Measurements from ENCODE around the gene SLC23A3. TPM values are rescaled to one million over a fixed set of nuclear protein-coding genes. Genes with fewer than 3 reads are reported as not detected.

Gene SLC23A3
- total RNA-seq, 1 donor from 2014 or later: 1.4 TPM

DNA sequence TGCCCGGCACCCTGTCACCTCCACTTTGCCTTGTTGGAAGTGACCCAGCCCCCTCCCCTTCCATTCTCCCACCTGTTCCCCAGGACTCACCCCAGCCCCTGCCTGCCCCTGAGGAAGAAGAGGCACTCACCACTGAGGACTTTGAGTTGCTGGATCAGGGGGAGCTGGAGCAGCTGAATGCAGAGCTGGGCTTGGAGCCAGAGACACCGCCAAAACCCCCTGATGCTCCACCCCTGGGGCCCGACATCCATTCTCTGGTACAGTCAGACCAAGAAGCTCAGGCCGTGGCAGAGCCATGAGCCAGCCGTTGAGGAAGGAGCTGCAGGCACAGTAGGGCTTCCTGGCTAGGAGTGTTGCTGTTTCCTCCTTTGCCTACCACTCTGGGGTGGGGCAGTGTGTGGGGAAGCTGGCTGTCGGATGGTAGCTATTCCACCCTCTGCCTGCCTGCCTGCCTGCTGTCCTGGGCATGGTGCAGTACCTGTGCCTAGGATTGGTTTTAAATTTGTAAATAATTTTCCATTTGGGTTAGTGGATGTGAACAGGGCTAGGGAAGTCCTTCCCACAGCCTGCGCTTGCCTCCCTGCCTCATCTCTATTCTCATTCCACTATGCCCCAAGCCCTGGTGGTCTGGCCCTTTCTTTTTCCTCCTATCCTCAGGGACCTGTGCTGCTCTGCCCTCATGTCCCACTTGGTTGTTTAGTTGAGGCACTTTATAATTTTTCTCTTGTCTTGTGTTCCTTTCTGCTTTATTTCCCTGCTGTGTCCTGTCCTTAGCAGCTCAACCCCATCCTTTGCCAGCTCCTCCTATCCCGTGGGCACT is 12.7 kb upstream of the SLC23A3 start:
- H3K4me1 Mint-ChIP-seq: peaks cover 14% of the 10 kb centered on the region
- no peak overlapping the region for H3K4me2 ChIP-seq
- H2AFZ ChIP-seq (replicated peaks): no peak overlapping the region
- H3F3A ChIP-seq (ENCODE audit: low read depth): peaks cover 10% of the 10 kb centered on the region
- H3K9me3 Mint-ChIP-seq: no peaks in the 10 kb centered on the region
- H3K36me3 Mint-ChIP-seq: peaks cover 20% of the 10 kb centered on the region
- no peak overlapping the region for H3K27ac Mint-ChIP-seq
- peaks cover 7% of the 10 kb centered on the region for H3K27me3 Mint-ChIP-seq (ENCODE audit: insufficient read depth, low read depth)
- no peak overlapping the region for H3K4me3 ChIP-seq
- no peaks in the 10 kb centered on the region for H3K36me3 ChIP-seq
- H3K27ac ChIP-seq: no peak overlapping the region
- no peak overlapping the region for H3K4me3 Mint-ChIP-seq
- H3K9ac ChIP-seq: no peak overlapping the region
- peaks cover 15% of the 10 kb centered on the region for H3K79me2 ChIP-seq (ENCODE audit: low read depth)
- no peak for DNase-seq (ENCODE audit: low spot score)
- TF ChIP-seq EZH2phosphoT487 (IDR thresholded peaks at IDR 0.05): no peak
- no peak for TF ChIP-seq EZH2 (IDR thresholded peaks at IDR 0.05)
- TF ChIP-seq, protein P1, sequence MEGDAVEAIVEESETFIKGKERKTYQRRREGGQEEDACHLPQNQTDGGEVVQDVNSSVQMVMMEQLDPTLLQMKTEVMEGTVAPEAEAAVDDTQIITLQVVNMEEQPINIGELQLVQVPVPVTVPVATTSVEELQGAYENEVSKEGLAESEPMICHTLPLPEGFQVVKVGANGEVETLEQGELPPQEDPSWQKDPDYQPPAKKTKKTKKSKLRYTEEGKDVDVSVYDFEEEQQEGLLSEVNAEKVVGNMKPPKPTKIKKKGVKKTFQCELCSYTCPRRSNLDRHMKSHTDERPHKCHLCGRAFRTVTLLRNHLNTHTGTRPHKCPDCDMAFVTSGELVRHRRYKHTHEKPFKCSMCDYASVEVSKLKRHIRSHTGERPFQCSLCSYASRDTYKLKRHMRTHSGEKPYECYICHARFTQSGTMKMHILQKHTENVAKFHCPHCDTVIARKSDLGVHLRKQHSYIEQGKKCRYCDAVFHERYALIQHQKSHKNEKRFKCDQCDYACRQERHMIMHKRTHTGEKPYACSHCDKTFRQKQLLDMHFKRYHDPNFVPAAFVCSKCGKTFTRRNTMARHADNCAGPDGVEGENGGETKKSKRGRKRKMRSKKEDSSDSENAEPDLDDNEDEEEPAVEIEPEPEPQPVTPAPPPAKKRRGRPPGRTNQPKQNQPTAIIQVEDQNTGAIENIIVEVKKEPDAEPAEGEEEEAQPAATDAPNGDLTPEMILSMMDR (IDR thresholded peaks at IDR 0.05): no peak
- no peaks in the 10 kb centered on the region for H3K27me3 ChIP-seq
- peaks cover 7% of the 10 kb centered on the region for H3K4me1 ChIP-seq
- H4K20me1 ChIP-seq (ENCODE audit: low read depth): peaks cover 11% of the 10 kb centered on the region
- H3K9me3 ChIP-seq (ENCODE audit: low read depth): no peaks in the 10 kb centered on the region

DNA sequence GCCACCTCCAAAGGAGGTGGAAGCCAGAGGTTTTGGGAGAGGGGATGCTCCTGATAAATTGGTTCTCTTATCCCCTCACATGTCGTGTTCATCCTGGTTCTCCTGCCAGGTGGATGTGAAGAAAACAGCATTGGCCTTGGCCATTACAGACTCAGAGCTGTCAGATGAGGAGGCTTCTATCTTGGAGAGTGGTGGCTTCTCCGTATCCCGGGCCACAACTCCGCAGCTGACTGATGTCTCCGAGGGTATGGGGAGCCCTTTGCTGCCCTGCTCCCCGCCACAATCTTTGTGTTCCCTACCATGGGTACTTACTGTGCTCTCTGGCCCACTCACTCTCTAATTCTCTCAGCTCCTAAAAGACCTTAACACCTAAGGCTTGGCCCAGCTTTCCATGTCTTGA is 11.7 kb upstream of the SLC23A3 start:
- no peaks in the 10 kb centered on the region for H3K9me3 Mint-ChIP-seq
- H4K20me1 ChIP-seq (ENCODE audit: low read depth): peaks cover 11% of the 10 kb centered on the region
- H3K4me3 ChIP-seq: no peak overlapping the region
- peaks cover 15% of the 10 kb centered on the region for H3K4me1 Mint-ChIP-seq
- H3K4me2 ChIP-seq: no peak overlapping the region
- H2AFZ ChIP-seq (replicated peaks): no peak overlapping the region
- H3K9me3 ChIP-seq (ENCODE audit: low read depth): no peaks in the 10 kb centered on the region
- H3K27me3 ChIP-seq: no peaks in the 10 kb centered on the region
- TF ChIP-seq EZH2phosphoT487 (IDR thresholded peaks at IDR 0.05) (no peak), EZH2 (IDR thresholded peaks at IDR 0.05) (no peak)
- TF ChIP-seq, protein P1 (IDR thresholded peaks at IDR 0.05): no peak
- peaks cover 20% of the 10 kb centered on the region for H3K36me3 Mint-ChIP-seq
- no peak overlapping the region for H3K4me3 Mint-ChIP-seq
- H3K9ac ChIP-seq: no peak overlapping the region
- no peak overlapping the region for H3K27ac Mint-ChIP-seq
- H3K36me3 ChIP-seq: no peaks in the 10 kb centered on the region
- H3K27me3 Mint-ChIP-seq (ENCODE audit: insufficient read depth, low read depth): peaks cover 7% of the 10 kb centered on the region
- peaks cover 20% of the 10 kb centered on the region for H3F3A ChIP-seq (ENCODE audit: low read depth)
- H3K79me2 ChIP-seq (ENCODE audit: low read depth): peaks cover 15% of the 10 kb centered on the region
- peaks cover 7% of the 10 kb centered on the region for H3K4me1 ChIP-seq
- DNase-seq (ENCODE audit: low spot score): no peak
- no peak overlapping the region for H3K27ac ChIP-seq

DNA sequence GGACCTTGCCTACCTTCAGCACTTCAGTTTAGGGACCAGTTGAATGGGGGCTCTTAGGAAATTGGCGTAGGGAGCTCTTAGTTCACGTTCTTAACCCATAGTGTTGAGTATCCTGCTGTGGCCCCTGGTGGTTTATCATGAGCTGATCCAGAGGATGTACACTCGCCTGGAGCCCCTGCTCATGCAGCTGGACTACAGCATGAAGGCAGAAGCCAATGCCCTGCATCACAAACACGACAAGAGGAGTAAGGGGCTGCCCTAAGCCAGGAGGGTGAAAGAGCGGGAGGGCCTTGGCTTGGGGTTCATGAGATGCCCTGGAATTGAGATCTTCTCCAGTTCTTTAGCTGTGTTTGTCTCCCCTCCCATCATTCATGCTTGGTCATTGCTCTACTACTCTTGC is 11.1 kb upstream of the SLC23A3 start:
- TF ChIP-seq, protein P1 (IDR thresholded peaks at IDR 0.05): no peak
- TF ChIP-seq EZH2phosphoT487 (IDR thresholded peaks at IDR 0.05) (no peak), EZH2 (IDR thresholded peaks at IDR 0.05) (no peak)
- Mint-ChIP-seq H3K4me1 (peaks cover 17% of the 10 kb centered on the region), H3K27ac (no peak overlapping the region), H3K9me3 (no peaks in the 10 kb centered on the region), H3K4me3 (peak overlapping the region; percentile 53), H3K27me3 (ENCODE audit: insufficient read depth, low read depth) (peaks cover 7% of the 10 kb centered on the region), H3K36me3 (peaks cover 20% of the 10 kb centered on the region)
- Histone ChIP-seq H3K27me3 (no peaks in the 10 kb centered on the region), H3K36me3 (no peaks in the 10 kb centered on the region), H3F3A (ENCODE audit: low read depth) (peaks cover 25% of the 10 kb centered on the region), H3K9ac (no peak overlapping the region), H3K4me2 (no peak overlapping the region), H3K79me2 (ENCODE audit: low read depth) (peaks cover 18% of the 10 kb centered on the region), H2AFZ (replicated peaks) (no peak overlapping the region), H4K20me1 (ENCODE audit: low read depth) (peaks cover 15% of the 10 kb centered on the region), H3K4me3 (no peak overlapping the region), H3K27ac (no peak overlapping the region), H3K9me3 (ENCODE audit: low read depth) (no peaks in the 10 kb centered on the region), H3K4me1 (peaks cover 9% of the 10 kb centered on the region)
- DNase-seq (ENCODE audit: low spot score): no peak
